Measurements from ENCODE around the gene GPRIN3. TPM values are rescaled to one million over a fixed set of nuclear protein-coding genes. Genes with fewer than 3 reads are reported as not detected.

GPRIN3 gene
- total RNA-seq, 1 experiment from 2014 or later = 0.48 TPM

DNA sequence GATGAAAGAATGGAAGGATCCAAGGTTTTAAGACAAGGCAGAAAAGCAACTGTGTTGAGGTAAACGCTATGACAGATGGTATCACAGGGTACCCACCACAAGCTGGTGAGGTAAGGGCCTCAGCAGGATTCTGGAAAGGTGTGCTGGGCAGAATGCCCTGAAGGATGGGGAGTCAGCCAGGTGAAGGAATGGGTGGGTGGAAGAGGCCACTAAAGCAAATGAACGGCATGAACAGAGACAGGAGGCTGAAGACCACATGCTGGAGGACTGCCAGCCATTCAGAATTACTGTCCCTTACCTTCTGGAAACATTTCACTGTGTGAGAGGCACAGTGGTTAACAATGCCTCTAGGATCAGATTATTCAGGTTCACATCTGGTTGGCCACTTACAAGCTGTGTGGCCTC lies 23.6 kb downstream of the GPRIN3 start:
- Histone ChIP-seq H2AFZ (ENCODE audit: low read length) (no peak overlapping the region), H2BK12ac (ENCODE audit: insufficient read length, low read depth, low read length) (no peak overlapping the region), H3K9me3 (ENCODE audit: control insufficient read depth, low read depth, low read length) (no peaks in the 10 kb centered on the region), H3T11ph (ENCODE audit: low read length) (no peak overlapping the region), H3K27me3 (ENCODE audit: insufficient read depth, low read length) (no peaks in the 10 kb centered on the region), H3K4ac (ENCODE audit: low read depth, low read length) (no peak overlapping the region), H4K8ac (replicated peaks; ENCODE audit: insufficient read length, low read depth, low read length) (no peak overlapping the region), H3K23ac (ENCODE audit: insufficient read length, low read depth, low read length) (no peak overlapping the region), H4K20me1 (ENCODE audit: control insufficient read depth, insufficient read depth, insufficient read length) (no peaks in the 10 kb centered on the region), H2BK120ac (ENCODE audit: low read depth, low read length, poor library complexity, severe bottlenecking) (no peak overlapping the region), H3K18ac (ENCODE audit: insufficient read length, low read depth, low read length) (no peak overlapping the region), H3K23me2 (ENCODE audit: insufficient read length, low read depth, low read length, poor library complexity, severe bottlenecking) (no peaks in the 10 kb centered on the region), H3K56ac (ENCODE audit: insufficient read length, low read depth, low read length) (no peak overlapping the region), H2AK5ac (ENCODE audit: insufficient read length, low read length) (no peak overlapping the region), H3K4me2 (ENCODE audit: insufficient read depth, insufficient read length, low read length) (no peak overlapping the region), H3K27ac (ENCODE audit: insufficient read length, low read depth, low read length) (no peak overlapping the region), H3K14ac (ENCODE audit: insufficient read depth, low read length) (no peak overlapping the region), H3K4me1 (ENCODE audit: insufficient read depth, low read length) (no peaks in the 10 kb centered on the region), H2BK20ac (ENCODE audit: low read depth, low read length, poor library complexity, severe bottlenecking) (no peak overlapping the region), H3K9ac (ENCODE audit: extremely low read depth, insufficient read length, low read length) (no peak overlapping the region), H2BK15ac (ENCODE audit: low read depth, low read length) (no peak overlapping the region), H4K5ac (ENCODE audit: insufficient read length, low read depth, low read length) (no peak overlapping the region), H4K91ac (ENCODE audit: insufficient read length, low read depth, low read length) (no peak overlapping the region), H2BK5ac (ENCODE audit: insufficient read length, low read length) (no peak overlapping the region), H3K79me2 (ENCODE audit: insufficient read depth, low read length) (no peaks in the 10 kb centered on the region), H3K79me1 (ENCODE audit: insufficient read depth, low read depth, low read length, poor library complexity, severe bottlenecking) (no peaks in the 10 kb centered on the region)
- no peak for DNase-seq
- Mint-ChIP-seq H3K36me3 (ENCODE audit: insufficient read depth in 1 of 3, low read depth in 3 of 3) (no peaks in the 10 kb centered on the region), H3K9me3 (no peaks in the 10 kb centered on the region), H3K27ac (no peak overlapping the region), H3K27me3 (ENCODE audit: low read depth) (no peaks in the 10 kb centered on the region), H3K4me3 (no peak overlapping the region), H3K4me1 (peaks cover 6 to 11% of the 10 kb centered on the region in 2 experiments)
- no peak for TF ChIP-seq CTCF (conservative IDR thresholded peaks at IDR 0.05)
- WGBS (ENCODE audit: extremely low coverage, insufficient read length, low lambda C conversion rate) = no CpG with 5 or more reads among the region's 2 CpGs

Data from H9 (cell line).